Activated CD4-positive, alpha-beta T cell treated with anti-CD3 and anti-CD28 coated beads, Interleukin-2, amount 50 U/mL, for 16 hours (primary cell): Measurements from ENCODE around the gene STIL.
"Not testable (repeated sequence)": the region's sequence is repeated elsewhere in the genome, so short reads cannot be mapped to it uniquely, and the experiment has no call there.

ENCODE experiments used
- DNase-seq: peaks from one replicate; pipeline ENCODE4 v3.0.0-alpha.2; 2020

STIL gene

DNA sequence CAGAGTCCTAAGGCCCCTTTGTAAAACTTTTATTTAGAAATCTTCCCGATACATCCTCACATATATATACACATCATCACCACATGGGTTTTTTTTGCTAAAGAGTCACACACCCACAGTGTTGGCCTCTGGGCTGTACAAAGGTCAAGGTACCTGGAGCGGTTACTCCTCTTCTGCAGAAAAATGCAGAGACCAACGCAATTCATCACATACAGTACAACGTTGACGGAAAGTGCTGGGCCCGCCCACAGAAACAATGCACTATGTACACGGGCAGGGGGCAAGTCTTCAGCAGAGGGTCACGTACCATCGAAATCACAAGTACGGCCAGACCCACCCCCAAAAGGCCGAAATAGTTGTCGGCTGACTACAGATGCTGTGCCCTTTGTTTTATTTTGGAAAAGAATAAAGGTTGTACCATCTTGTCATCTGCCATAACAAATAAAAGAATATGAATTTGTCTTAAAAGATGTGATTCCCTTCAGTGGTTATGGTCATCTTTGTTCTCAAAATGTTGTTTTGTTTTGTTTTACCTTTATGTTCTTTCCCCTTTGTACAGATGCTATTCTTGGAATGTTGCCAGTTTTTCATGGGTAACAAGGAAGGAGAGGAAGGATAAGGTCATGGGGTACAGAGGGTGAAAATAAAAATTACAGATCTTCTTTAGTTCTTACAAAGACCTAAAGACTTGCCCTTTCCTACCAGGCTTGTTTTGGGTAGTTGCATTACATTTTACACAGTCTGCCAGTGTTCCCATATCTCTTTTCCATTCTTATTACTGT lies 97.5 kb downstream of the STIL start:
- no peak for DNase-seq

DNA sequence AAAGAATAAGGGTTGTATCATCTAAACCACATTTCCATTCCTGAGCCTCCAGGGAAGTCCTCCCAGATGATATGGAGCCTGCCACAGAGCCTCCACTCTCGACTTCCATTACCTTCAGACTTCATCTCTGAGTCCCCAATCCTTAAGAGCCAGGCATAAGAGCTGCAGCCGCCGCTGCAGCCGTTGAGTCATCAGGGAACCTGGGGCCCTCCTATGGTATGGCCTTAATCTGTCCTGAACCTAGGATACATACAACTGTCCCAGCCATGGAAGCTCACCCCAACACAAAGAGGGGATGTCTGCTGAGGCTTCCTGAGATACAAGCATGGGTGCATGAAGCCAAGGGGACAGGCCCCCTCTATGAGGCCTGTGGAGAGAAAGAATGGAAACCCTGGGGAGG lies 98.2 kb downstream of the STIL start:
- DNase-seq, result no peak

DNA sequence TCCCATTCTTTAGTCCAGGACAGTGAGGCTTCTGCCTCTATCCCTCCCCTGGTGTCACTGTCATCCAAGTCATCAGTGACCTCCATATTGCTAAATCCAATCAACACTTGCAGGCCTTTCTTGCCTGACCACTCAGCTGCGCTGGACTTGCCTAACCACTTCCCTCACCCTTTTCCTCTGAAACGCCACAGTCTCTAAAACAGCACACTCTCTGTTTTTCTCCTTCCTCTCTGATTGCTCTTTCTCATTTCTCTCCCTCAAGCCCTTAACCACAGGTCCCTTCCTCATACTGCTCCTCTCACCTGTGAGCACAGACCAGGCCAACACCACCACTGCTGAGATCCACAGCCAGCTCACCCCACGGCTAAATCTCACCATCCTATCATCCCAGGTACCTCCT lies 99.4 kb downstream of the STIL start:
- no peak for DNase-seq

DNA sequence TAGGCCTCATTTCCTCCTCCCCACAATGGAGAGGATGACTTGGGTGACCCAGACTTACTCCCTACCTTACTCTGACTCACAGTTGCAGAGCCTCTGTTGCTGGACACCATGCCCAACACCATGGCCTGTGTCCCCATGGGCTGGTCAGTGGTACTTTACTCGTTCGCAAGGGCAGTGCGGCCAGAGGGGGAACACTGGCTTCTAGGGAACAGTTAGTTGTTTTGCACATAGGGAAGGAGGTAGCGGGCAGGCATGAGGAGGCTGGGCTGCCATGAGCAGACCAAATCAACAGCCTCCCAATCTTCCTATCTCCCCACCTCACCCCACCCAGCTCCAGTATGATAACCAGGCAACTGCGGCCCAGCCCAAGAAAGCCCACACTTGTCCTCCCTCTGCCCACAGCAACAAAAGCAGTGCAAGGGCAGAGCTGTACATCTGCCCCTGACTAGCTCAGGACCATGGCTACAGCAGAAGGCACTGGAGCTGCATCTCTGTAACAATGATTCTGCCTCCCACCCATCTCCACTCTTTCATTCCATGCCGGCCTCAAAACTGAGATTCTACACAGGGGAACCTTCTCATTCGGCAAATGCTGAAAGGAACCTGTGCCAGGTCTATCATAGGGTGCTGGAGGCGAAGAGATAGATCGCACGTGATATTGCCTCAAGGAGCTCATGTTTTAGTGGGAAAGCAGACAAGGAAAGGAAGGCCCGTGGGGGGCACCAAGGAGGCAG lies 100.5 kb downstream of the STIL start:
- no peak for DNase-seq

DNA sequence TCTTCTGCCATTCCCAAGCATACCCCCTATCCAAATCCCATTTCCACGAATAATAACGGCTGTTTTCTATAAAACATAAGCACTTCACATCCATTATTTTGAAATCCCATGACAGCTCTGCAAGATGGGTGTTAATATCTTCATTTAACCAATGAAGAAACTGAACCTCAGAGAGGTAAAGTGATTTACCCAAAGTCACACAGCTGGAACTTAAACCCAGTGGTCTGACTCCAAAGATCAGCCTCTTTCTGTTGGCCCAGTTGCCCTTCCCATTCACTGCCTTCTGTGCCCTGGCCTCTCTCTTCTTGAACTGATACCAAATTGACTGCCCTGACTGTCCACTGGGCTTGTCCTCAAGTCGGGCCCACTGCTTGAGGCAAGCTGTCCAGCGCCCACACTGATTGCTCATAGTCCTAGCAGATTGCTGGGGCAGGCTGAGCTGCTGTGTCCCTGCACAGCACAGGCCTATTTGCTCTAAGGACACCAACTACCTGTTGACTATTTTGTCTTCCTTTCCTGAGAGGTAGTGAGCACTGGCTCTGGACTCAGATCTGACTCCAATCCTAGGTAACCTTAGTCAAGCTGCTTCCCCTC lies 101.2 kb downstream of the STIL start:
- no peak for DNase-seq

DNA sequence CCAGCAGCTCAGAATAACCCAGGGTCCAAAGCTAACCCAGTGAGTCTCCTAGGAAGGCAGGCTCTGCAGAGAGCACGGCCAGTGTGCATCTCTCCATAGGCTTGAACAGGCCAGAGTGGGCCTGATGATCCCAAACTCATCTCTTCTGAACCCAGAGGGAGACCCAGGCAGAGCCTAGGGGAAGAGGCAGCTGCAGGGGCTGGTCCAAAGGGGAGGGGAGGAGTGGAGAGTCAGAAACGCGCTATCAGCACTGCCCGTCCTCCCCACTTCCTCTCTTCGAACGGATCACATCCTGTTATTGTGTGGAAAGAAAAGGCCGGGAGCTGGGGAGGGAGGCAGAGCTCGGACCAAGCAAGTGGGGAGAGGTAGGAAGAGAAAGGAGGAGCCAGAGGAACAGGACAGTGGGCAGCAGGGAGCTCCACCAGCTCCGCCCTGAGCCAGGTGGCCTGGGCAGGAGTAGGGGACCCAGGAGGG lies 102.1 kb downstream of the STIL start:
- DNase-seq, result no peak

DNA sequence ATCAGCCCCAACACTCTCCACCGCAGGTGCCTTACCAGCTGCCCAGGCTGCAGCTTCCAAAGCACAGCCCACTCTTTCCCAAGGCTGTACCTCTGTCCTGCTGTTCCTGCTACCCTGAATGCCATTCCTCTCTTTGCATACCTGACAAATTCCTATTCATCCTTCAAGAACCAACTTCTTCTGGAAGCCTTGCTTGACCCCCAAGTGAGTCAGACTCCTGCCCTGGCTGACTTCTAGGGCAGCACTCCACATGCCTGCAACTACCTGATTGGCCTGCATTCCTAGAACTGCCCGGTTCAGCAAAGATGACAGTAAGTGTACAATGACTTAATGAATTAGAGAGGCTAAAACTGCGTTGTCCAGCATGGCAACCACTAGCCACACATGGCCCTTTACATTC lies 103.3 kb downstream of the STIL start:
- no peak for DNase-seq

DNA sequence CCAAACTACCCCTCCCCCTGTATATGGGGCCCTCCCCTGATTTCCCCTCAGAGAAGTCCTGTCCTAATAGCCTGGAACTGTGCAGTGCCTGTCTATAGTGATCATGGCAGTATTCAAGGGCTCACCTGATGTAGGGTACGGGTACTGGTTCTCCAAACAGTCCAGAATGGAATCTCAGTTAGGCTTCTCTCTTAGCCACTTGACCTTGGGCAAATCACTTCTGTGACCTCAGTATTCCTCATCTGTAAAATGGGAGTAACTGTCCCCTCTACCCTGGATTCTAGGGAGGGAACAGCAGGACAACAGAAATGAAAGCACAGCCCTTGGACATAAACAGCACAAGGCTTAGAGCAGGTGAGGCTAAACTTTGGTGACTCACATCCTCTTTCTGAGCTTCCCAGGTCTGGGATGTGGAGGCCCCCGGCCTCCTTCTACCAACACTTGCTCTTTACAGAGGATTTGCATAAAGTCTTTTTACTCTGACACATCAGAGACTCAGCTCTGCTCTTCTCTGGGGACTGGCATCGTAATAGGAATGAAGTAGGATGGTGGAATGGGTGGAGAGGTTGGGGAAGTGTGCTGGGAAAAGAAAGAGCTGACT lies 104.1 kb downstream of the STIL start:
- DNase-seq, result no peak

DNA sequence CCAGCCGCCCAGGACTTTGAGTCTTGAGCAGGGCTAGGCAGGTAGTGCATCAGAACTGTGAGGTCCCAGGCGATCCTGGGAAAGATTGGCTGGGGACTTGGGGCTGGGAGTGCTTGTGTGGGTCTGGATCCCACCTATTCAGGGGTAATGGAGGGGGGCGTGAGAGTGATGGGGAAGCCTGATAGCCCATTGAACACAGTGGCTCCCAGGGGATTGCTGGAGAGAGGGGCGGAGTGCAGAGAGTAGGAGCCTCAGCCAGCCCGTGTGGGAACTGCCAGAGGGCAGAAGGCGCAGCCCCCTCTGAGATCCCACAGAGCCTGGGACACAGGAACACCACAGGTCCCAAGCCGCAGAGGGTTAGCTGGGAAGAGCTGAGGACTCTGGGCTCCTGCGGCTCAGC lies 104.9 kb downstream of the STIL start:
- DNase-seq, result no peak

DNA sequence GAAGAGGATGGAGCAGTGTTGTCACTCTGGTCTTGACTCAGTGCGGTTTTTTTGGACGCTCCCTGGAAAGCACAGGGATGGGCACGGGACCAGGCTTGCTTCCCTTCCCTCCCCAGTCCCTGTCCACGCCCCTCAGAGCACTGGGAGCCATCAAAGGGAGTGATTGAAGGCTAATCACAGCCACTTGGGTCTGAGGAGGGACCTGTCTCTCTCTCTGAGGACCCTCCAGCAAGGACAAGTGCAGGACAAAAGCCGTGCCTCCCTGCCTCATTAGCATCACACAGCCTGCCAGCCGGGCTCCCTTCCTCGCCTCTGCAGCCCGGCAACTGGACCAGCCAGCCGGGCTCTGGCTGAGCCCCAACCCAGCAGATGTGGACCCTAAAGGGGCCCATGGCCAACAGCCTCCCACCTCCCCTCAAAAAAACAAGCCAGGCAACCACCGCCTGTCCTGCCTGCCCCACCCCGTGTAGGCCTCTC lies 105.5 kb downstream of the STIL start:
- no peak for DNase-seq

DNA sequence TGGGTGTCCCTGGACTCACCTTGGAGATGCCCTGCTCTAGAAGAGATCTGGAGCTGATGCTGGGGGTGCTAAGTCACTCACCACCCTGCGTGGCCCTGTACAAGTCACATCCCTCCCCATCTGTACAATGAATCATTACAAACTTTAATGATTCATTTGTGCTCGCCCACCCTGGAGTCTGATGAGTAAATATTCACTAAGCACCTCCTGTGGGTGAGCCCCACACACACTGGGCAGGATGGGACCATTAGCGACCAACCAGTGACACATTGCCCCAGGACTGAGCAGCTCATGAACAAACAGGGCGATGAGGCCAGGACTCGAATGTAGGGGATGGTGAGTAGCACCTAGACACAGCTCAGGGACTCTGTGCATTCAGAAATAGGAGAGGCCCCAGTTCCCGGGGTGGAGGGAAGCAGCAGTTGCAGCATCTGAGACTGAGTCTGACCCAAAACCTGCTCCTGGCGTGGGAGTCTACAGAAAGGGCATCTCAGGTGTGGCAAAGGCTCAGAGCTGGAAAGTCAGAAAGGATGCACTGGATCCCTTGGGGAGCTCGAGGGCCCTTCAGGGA lies 106.1 kb downstream of the STIL start:
- peak; percentile 16 for DNase-seq

DNA sequence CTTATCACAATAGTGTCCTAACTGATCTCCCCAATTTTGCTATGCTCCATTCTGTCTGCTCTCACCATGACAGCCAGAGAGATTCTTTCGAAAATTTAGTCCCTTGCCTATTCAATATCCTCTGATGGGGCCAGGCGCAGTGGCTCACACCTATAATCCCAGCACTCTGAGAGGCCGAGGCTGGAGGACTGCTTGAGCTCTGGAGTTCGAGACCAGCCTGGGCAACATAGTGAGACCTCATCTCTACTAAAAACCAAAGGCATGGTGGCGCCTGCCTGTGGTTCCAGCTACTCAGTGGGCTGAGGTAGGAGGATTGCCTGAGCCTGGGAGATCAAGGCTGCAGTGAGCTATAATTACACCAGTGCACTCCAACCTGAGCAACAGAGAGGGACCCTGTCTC lies 108.0 kb downstream of the STIL start:
- no peak for DNase-seq

DNA sequence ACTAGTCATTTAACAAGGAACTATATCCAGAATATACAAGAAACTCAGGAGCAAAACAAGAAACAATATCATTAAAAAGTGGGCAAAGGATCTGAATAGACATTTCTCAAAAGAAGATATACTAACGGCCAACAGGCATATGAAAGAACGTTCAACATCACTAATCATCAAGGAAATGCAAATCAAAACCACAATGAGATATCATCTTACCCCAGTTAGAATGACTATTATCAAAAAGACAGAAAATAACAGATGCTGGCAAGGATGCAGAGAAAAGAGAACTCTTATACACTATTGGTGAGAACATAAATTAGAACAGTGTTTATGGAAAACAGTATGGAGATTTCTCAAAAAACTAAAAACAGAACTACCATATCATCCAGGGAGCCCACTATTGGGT lies 110.4 kb downstream of the STIL start:
- not testable (repeated sequence) for DNase-seq

DNA sequence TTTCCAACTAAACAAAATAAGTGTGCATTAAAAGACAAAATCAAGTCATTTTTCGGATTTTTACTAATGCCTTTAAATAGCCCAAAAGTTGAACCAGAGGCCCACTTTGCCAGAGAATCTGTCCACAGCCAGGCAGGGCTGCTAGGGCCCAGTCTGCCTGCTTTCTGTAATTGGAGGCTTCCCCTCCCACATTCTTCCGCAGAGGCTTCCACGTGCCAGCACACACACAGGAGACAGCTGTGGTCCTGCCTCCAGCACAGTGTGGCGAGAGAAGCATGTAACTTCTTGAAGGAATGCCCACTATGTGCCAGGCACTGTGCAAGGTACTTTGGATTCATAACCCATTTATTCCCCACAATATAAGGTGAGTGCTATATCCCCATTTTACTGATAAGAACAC lies 112.8 kb downstream of the STIL start:
- no peak for DNase-seq
